ENCODE data around the gene ANKRD33B.
"Not testable (repeated sequence)": the region's sequence is repeated elsewhere in the genome, so short reads cannot be mapped to it uniquely, and the experiment has no call there.

ANKRD33B gene

GRCh38 chr5:10538103-10538788 is 25.6 kb upstream of the ANKRD33B start:
- DNase-seq, result no peak

DNA sequence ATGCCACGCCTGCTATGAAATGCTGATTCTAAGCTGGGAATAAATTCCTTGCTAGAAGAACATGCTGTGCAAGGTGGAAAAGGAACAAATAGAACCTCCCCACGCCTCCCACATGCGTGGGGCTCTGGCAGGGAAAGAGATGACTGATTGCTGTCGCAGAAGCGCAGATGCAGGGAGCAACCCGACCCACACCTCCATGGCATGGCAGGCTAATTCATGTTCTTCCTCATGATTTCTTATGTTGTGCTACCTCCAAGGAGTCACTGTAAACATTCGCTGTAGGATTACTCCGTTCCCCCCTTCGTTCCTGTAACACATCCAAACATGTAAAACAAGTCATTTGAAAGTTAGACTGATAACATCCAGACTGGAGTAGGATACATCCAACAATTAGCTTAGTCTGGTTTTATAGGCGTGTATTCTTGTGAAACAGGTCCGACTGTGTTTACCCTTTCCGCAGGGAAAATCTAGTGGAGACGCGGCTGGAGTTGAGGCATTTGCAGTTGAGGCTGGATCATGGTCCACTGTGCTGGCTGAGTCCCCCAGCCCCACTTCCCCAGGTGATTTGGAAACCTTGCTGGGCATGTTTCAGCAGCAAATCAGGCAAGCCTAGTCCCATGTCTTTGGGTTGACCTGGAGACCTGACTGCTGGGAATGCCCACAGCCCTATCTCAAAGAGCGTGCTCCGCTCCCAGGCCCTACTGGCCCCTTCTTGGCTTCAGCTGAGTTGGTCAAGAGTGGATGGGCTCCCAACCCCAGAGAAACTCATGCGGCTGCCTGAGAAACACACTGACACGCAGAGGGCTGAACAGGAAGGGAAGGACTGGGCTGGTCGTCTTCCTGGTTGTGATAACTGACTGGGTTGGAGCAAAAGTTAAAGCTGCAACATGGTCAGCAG is 24.8 kb upstream of the ANKRD33B start:
- no peak for DNase-seq

- no peak for DNase-seq
These were observed 24.2 kb upstream of the ANKRD33B start for GRCh38 chr5:10539687-10539998.

GRCh38 chr5:10540036-10540544 is 23.8 kb upstream of the ANKRD33B start:
- no peak for DNase-seq

GRCh38 chr5:10540951-10541646 is 22.8 kb upstream of the ANKRD33B start:
- no peak for DNase-seq

- DNase-seq, result no peak
These were observed 21.8 kb upstream of the ANKRD33B start for GRCh38 chr5:10542055-10542550.

GRCh38 chr5:10543585-10544040 is 20.3 kb upstream of the ANKRD33B start:
- DNase-seq, result no peak

DNA sequence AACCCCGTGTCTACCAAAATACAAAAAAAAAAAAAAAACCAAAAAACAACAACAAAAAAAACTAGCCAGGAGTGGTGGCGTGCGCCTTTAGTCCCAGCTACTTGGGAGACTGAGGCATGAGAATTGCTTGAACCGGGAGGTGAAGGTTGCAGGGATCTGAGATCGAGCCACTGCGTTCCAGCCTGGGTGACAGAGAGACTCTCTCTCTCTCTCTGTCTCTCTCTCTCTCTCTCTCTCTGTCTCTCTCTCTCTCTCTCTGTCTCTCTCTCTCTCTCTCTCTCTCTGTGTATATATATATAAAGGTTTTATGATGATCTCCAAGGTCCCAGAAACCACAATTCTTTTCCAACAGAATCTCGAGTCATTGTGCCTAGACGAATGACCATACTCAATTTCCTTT is 18.8 kb upstream of the ANKRD33B start:
- DNase-seq, result no peak

DNA sequence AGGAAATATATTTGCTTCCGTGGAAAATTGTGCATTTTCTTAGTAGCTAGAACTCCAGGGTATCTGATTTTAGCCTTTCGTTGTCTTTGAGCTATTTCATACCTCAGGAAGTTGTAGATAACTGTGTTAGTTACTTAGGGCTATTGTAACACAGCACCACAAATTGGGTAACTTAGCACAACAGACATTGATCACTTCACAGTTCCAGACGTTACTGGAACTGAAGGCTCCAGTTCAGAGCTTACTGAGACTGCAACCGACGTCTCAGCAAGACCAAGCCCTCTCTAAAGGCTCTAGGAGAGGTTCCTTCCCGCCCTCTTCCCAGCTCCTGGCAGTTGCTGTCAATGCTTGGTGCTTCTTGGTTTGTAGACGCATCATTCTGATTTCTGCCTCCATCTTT is 17.7 kb upstream of the ANKRD33B start:
- DNase-seq, result no peak

- DNase-seq, result no peak
These were observed 15.3 kb upstream of the ANKRD33B start for GRCh38 chr5:10548418-10549122.

DNA sequence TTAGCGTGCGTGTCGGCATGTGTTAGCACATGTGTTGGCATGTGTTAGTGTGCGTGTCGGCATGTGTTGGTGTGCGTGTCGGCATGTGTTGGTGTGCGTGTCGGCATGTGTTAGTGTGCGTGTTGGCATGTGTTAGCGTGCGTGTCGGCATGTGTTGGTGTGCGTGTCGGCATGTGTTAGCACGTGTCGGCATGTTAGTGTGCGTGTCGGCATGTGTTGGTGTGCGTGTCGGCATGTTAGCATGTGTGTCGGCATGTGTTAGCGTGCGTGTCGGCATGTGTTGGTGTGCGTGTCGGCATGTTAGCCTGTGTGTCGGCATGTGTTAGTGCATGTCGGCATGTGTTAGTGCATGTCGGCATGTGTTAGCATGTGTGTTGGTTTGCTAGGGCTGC is 14.8 kb upstream of the ANKRD33B start:
- DNase-seq, result not testable (repeated sequence)

DNA sequence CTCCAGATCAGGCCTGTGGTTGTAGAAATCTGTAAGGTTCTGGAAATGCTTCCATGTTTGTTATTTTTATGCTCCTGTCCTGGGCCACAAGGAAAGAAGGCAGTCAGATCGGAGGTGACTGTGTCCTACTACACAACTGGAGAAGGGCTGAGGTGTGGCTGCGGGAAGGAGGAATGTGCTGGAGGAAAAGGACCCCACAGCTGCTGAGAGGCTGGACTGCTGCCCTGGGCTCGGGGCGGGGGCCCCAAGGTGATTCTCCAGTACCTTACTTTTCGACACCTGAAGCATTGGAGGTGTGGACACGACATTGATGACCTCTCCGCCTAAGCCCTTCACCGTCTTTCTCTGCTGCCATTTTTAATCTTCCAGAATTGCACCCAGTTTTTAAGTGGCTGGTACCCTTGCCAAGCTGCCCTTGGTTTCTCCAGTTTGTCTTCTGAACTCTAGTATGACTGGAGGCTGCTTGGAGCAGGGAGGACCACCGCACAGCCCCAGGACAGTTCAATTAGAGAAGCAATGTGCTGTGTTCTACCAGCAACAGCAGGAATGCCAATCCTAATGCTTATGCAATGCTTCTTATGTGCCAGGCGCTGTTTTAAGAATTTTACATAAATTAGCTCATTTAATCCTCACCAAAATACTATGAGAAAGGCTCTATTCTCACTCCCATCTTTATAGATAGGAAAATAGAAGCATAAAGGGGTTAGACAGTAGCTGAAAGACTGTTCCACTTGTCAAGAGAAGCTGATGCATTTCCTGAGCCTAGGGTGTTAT is 13.5 kb upstream of the ANKRD33B start:
- no peak for DNase-seq

DNA sequence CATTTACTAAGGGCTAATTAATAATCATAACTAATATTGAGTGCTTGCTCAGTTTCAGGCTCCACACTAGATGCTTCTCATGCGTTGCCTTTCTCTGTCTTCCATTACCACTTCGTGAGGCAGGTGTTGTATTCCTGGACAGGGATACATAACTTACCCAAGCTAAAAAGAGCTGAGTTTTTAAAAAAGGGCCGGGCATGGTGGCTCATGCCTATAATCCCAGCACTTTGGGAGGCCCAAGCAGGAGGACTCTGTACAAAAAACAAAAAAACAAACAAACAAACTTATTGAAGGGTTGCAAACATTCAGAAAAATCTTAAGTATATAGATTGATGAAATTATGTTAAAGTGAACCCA is 12.1 kb upstream of the ANKRD33B start:
- DNase-seq, result no peak

- DNase-seq, result no peak
These were observed 11.4 kb upstream of the ANKRD33B start for GRCh38 chr5:10552183-10553143.

- no peak for DNase-seq
These were observed 10.4 kb upstream of the ANKRD33B start for GRCh38 chr5:10553476-10553875.

- DNase-seq, result no peak
These were observed 8.6 kb upstream of the ANKRD33B start for GRCh38 chr5:10555277-10555684.

DNA sequence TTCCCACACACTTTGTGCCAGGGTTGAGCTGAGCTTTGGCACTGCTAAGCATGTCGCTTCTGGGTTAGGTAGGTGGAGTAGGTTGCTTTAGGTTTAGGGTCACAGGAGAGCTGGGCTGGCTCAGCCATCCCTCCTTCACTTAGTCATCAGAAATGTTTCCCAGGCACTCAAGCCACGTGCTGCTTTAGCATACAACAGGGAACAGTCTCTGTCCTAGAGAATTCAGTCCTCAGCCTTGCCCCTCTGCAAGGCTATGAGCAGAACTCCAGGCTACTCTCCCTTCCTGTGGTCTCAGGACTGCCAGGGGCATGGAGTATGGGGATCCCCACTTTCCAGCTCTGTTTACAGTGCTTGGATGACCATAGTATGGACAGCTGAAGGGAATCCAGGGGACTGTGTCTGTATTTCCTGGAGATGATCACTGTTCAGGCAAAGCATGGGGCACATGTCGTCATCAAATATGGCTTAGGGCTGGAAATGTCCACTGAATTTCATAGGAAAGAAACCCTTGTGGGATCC is 7.5 kb upstream of the ANKRD33B start:
- DNase-seq, result no peak

DNA sequence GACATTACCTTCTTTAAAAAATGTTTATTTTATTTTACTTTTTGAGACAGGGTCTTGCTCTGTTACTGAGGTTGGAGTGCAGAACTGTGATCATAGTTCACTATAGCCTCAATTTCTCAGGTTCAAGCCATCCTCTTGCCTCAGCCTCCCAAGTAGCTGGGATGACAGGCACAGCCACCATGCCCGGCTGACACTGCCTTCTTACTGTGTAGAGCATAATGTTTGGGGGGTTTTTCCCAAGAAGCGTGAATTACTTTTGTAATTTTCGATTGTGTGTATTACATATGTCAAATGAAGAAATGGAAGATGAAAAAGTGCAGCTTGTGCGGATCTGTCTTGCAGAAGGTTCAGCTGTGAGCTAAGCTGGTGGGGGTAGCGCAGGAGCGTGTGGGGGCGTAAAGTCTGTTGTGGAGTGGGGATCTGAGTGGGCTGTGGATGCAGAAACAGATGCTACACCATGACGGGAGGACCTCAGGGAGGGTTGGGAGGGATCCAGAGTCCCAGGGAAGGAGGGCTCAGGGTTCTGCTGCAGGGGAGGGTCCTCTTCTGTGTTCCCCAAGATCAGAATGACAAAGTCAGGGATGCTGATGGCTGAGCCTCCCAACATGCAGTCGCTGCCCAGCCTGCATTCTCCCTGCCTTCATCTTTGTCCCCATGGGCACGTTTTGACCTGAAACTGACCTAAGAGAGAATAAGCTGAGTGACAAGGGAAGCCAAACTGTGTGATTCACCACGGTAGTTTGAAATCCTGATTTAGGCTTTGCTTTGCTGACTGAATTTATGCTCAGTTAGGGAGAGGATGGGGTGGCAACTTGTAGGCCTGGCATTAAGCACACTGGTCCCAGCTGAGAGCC is 6.8 kb upstream of the ANKRD33B start:
- no peak for DNase-seq

- no peak for DNase-seq
These were observed 4.7 kb upstream of the ANKRD33B start for GRCh38 chr5:10559151-10559550.

GRCh38 chr5:10559871-10560270 is 4.0 kb upstream of the ANKRD33B start:
- DNase-seq, result no peak
